NK-92 treated with Interleukin-12 subunit alpha and Interleukin-12 subunit beta, amount 100 ng/mL, for 24 hours (cell line): ENCODE results near the gene DNPH1.

ENCODE experiments used
- DNase-seq: peaks from one replicate; lab custom pipeline; 2025; lab: John Stamatoyannopoulos, UW

Gene DNPH1

GRCh38 chr6:43228951-43229802 is at the start of gene DNPH1:
Gene DNPH1, minus strand, starts transcription at chr6:43229481. Its CDS starts 25 bp downstream, at chr6:43229456.
- peak; percentile 53 for DNase-seq

- no peak for DNase-seq
Measured at GRCh38 chr6:43278524-43279078, 49.3 kb upstream of the DNPH1 start.

GRCh38 chr6:43277643-43278523 is 48.6 kb upstream of the DNPH1 start:
- DNase-seq: no peak

- no peak for DNase-seq
Measured at GRCh38 chr6:43277306-43277642, 48.0 kb upstream of the DNPH1 start.

- no peak for DNase-seq
Measured at GRCh38 chr6:43276577-43277305, 47.5 kb upstream of the DNPH1 start.

GRCh38 chr6:43275801-43276576 is 46.7 kb upstream of the DNPH1 start:
- no peak for DNase-seq

- no peak for DNase-seq
Measured at GRCh38 chr6:43274916-43275597, 45.8 kb upstream of the DNPH1 start.

- DNase-seq: no peak
Measured at GRCh38 chr6:43274127-43274915, 45.0 kb upstream of the DNPH1 start.

GRCh38 chr6:43273707-43274106 is 44.4 kb upstream of the DNPH1 start:
- no peak for DNase-seq

- DNase-seq: no peak
Measured at GRCh38 chr6:43271944-43272343, 42.7 kb upstream of the DNPH1 start.

- DNase-seq: no peak
Measured at GRCh38 chr6:43271103-43271815, 42.0 kb upstream of the DNPH1 start.

- DNase-seq: no peak
Measured at GRCh38 chr6:43269273-43270007, 40.2 kb upstream of the DNPH1 start.

GRCh38 chr6:43268782-43269272 is 39.5 kb upstream of the DNPH1 start:
- no peak for DNase-seq

GRCh38 chr6:43268355-43268700 is 39.0 kb upstream of the DNPH1 start:
- no peak for DNase-seq

GRCh38 chr6:43267619-43268354 is 38.5 kb upstream of the DNPH1 start:
- DNase-seq: no peak

- no peak for DNase-seq
Measured at GRCh38 chr6:43265564-43265963, 36.3 kb upstream of the DNPH1 start.

GRCh38 chr6:43264599-43265145 is 35.4 kb upstream of the DNPH1 start:
- DNase-seq: no peak
